CD14-positive monocyte (primary cell): ENCODE measurements around the gene OSCP1. TPM values are rescaled to one million over a fixed set of nuclear protein-coding genes. Genes with fewer than 3 reads are reported as not detected.

Source experiments
- DNase-seq, 3 donors: peaks; one replicate each; pipeline ENCODE4 v3.0.0-alpha.2; 2011 to 2022
- H2AFZ ChIP-seq: 2 replicates; pipeline ENCODE4 v1.6.0; 2012; ENCODE audit warnings: mild to moderate bottlenecking, low read depth, low read length, inconsistent platforms; ENCODE audit not compliant: insufficient read depth, poor library complexity, severe bottlenecking
- H3K27ac ChIP-seq, 2 donors: 1 replicate in 1 of 2; 2 replicates in 1 of 2; pipeline ENCODE4 v1.5.1; 2012 to 2013; ENCODE audit warnings: low read length in 2 of 2, control low read depth in 1 of 2, inconsistent platforms in 1 of 2, low read depth in 1 of 2, mild to moderate bottlenecking in 1 of 2
- H3K27me3 ChIP-seq, 2 donors: one replicate each; pipeline versions ENCODE4 v1.6.0 to v1.6.1; 2011 to 2013; ENCODE audit warnings: low read length in 2 of 2; ENCODE audit not compliant: control insufficient read depth in 2 of 2, insufficient read depth in 2 of 2
- H3K36me3 ChIP-seq, 2 donors: replicated peaks in 1 of 2; 1 replicate in 1 of 2; 2 replicates in 1 of 2; pipeline versions ENCODE4 v1.5.1 to v1.6.1; 2012 to 2013; ENCODE audit warnings: low read length in 2 of 2, control low read depth in 1 of 2, inconsistent platforms in 1 of 2, mild to moderate bottlenecking in 1 of 2; ENCODE audit not compliant: insufficient read depth in 2 of 2, control insufficient read depth in 1 of 2
- H3K4me1 ChIP-seq, 2 donors: 1 replicate in 1 of 2; 2 replicates in 1 of 2; pipeline versions ENCODE4 v1.5.1 to v1.6.1; 2012 to 2013; ENCODE audit warnings: low read length in 2 of 2, control low read depth in 1 of 2, inconsistent platforms in 1 of 2, mild to moderate bottlenecking in 1 of 2, moderate library complexity in 1 of 2; ENCODE audit not compliant: insufficient read depth in 2 of 2, control insufficient read depth in 1 of 2
- H3K4me2 ChIP-seq: replicated peaks from 2 replicates; pipeline ENCODE3; 2012; ENCODE audit warnings: low read length, moderate library complexity, mild to moderate bottlenecking; ENCODE audit not compliant: poor library complexity, severe bottlenecking; ENCODE audit errors: extremely low read depth
- H3K4me3 ChIP-seq, 3 experiments: fragments of 200-600 bp in 1 of 3; sonication (generic) in 1 of 3; replicated peaks in 1 of 3; 1 replicate in 2 of 3; 2 replicates in 1 of 3; pipeline ENCODE4 v1.5.1; 2011 to 2013; ENCODE audit warnings: low read length in 3 of 3, mild to moderate bottlenecking in 3 of 3, control low read depth in 2 of 3, low read depth in 2 of 3, inconsistent platforms in 1 of 3, moderate library complexity in 1 of 3
- H3K79me2 ChIP-seq: 2 replicates; pipeline ENCODE4 v1.6.0; 2012; ENCODE audit warnings: mild to moderate bottlenecking, control low read depth, inconsistent platforms, low read length, moderate library complexity; ENCODE audit not compliant: insufficient read depth
- H3K9ac ChIP-seq: 2 replicates; pipeline ENCODE4 v1.6.0; 2017; ENCODE audit warnings: low read length, mild to moderate bottlenecking; ENCODE audit not compliant: insufficient read depth, poor library complexity, severe bottlenecking
- H3K9me3 ChIP-seq, 2 donors: replicated peaks in 1 of 2; 1 replicate in 1 of 2; 2 replicates in 1 of 2; pipeline versions ENCODE4 v1.5.1 to v1.6.1; 2012 to 2013; ENCODE audit warnings: low read length in 2 of 2, control low read depth in 1 of 2; ENCODE audit not compliant: control insufficient read depth in 1 of 2, insufficient read depth in 1 of 2
- H4K20me1 ChIP-seq: 2 replicates; pipeline ENCODE4 v1.6.0; 2012; ENCODE audit warnings: mild to moderate bottlenecking, low read length, control low read depth, moderate library complexity; ENCODE audit not compliant: insufficient read depth
- H3K27ac Mint-ChIP-seq, 7 donors: one replicate each; pipeline ENCODE4 v1.8.0; 2020; ENCODE audit warnings: mild to moderate bottlenecking in 7 of 7, mixed read lengths in 7 of 7, moderate library complexity in 6 of 7, inconsistent platforms in 2 of 7
- H3K27me3 Mint-ChIP-seq, 3 donors: one replicate each; pipeline ENCODE4 v1.8.0; 2021 to 2022; ENCODE audit warnings: low read depth in 3 of 3, mild to moderate bottlenecking in 3 of 3, mixed read lengths in 3 of 3, moderate library complexity in 3 of 3, inconsistent platforms in 1 of 3
- H3K36me3 Mint-ChIP-seq, 2 donors: one replicate each; pipeline ENCODE4 v1.8.0; 2020; ENCODE audit warnings: mixed read lengths in 2 of 2, inconsistent platforms in 1 of 2, mild to moderate bottlenecking in 1 of 2
- H3K4me1 Mint-ChIP-seq: one replicate; pipeline ENCODE4 v1.8.0; 2020; ENCODE audit warnings: mild to moderate bottlenecking, mixed read lengths
- H3K4me3 Mint-ChIP-seq, 2 donors: one replicate each; pipeline ENCODE4 v1.8.0; 2020; ENCODE audit warnings: mild to moderate bottlenecking in 2 of 2, mixed read lengths in 2 of 2, moderate library complexity in 1 of 2
- H3K9me3 Mint-ChIP-seq, 7 donors: one replicate each; pipeline ENCODE4 v1.8.0; 2020 to 2022; ENCODE audit warnings: mixed read lengths in 7 of 7, mild to moderate bottlenecking in 6 of 7, moderate library complexity in 6 of 7, inconsistent platforms in 2 of 7
- CTCF ChIP-seq: fragments of 200-600 bp; IDR thresholded peaks from one replicate; pipeline ENCODE4 v1.8.0; 2022; ENCODE audit warnings: antibody characterized with exemption, mild to moderate bottlenecking
- WGBS: methylation state at CpG from one replicate; pipeline ENCODE4 v1.1.5; 2013; ENCODE audit warnings: missing lambda C conversion rate; ENCODE audit not compliant: insufficient coverage; 5-methylcytosine and 5-hydroxymethylcytosine counted together
- intact Hi-C, 2 donors: fragments of 100-400 bp; cut with micrococcal nuclease; formaldehyde crosslinking; loops; one replicate each; pipeline versions ENCODE4 v1.15.0 to v1.15.1; 2023
- polyA plus RNA-seq, 3 donors: library from polyadenylated mRNA; depleted of rRNA in 1 of 3; unstranded in 2 of 3; stranded (reverse) in 1 of 3; fragments of 300-500 nt in 2 of 3; fragments of >200 nt in 1 of 3; fragmentation: Illumina TruSeq in 2 of 3; gene quantifications; 1 replicate in 2 of 3; 2 replicates in 1 of 3; pipeline ENCODE4 v1.2.3, GENCODE V29; 2012 to 2021

The OSCP1 gene
- polyA plus RNA-seq, 3 donors, result 0.12 to 0.82 TPM; not detected in 1

GRCh38 chr1:36414384-36414783, 35.9 kb downstream of the OSCP1 start:
- WGBS, result 90% methylated on average over 4 of the region's 4 CpGs
- no peak overlapping the region for H2AFZ ChIP-seq
- Mint-ChIP-seq H3K9me3 (peaks cover 0 to 3% (median 0%) of the 10 kb centered on the region in 7 donors), H3K36me3 (peaks cover 18 to 19% of the 10 kb centered on the region in 2 donors), H3K27ac (no peak overlapping the region), H3K4me3 (no peak overlapping the region), H3K4me1 (peaks cover 7% of the 10 kb centered on the region), H3K27me3 (peaks cover 0 to 3% (median 1%) of the 10 kb centered on the region in 3 donors)
- H4K20me1 ChIP-seq, result no peaks in the 10 kb centered on the region
- no peaks in the 10 kb centered on the region for H3K27me3 ChIP-seq
- no peaks in the 10 kb centered on the region for H3K79me2 ChIP-seq
- TF ChIP-seq CTCF, result no peak
- H3K36me3 ChIP-seq, result no peaks in the 10 kb centered on the region
- H3K4me3 ChIP-seq, result no peak overlapping the region
- H3K4me1 ChIP-seq, result no peaks in the 10 kb centered on the region
- no peaks in the 10 kb centered on the region for H3K9me3 ChIP-seq
- intact Hi-C loops, result no loop called here
- no peak overlapping the region for H3K4me2 ChIP-seq
- no peak overlapping the region for H3K27ac ChIP-seq
- no peak for DNase-seq
- H3K9ac ChIP-seq, result no peak overlapping the region

- no peaks in the 10 kb centered on the region for H3K79me2 ChIP-seq
- intact Hi-C loops, result no loop called here
- peak overlapping the region in 5 of 7 donors; percentile 3 to 83 (median 63) for H3K27ac Mint-ChIP-seq
- no peak overlapping the region for H3K4me3 ChIP-seq
- H3K9me3 ChIP-seq, result no peaks in the 10 kb centered on the region
- peaks cover 0 to 3% (median 1%) of the 10 kb centered on the region in 3 donors for H3K27me3 Mint-ChIP-seq
- no peaks in the 10 kb centered on the region for H3K27me3 ChIP-seq
- peaks cover 0 to 3% (median 0%) of the 10 kb centered on the region in 7 donors for H3K9me3 Mint-ChIP-seq
- no peaks in the 10 kb centered on the region for H3K4me1 ChIP-seq
- H2AFZ ChIP-seq, result no peak overlapping the region
- H3K4me3 Mint-ChIP-seq, result no peak overlapping the region
- peaks cover 7% of the 10 kb centered on the region for H3K4me1 Mint-ChIP-seq
- H3K36me3 ChIP-seq, result peaks cover 6 to 9% of the 10 kb centered on the region in 2 donors
- no peak for TF ChIP-seq CTCF
- peaks cover 32 to 36% of the 10 kb centered on the region in 2 donors for H3K36me3 Mint-ChIP-seq
- no peak overlapping the region for H3K27ac ChIP-seq
- H3K9ac ChIP-seq, result no peak overlapping the region
- no peak overlapping the region for H3K4me2 ChIP-seq
- WGBS, result 53% methylated on average over 6 of the region's 11 CpGs
- DNase-seq, result peak in 2 of 3 donors; percentile 32 to 45
- no peaks in the 10 kb centered on the region for H4K20me1 ChIP-seq
These were observed 38.3 kb downstream of the OSCP1 start for GRCh38 chr1:36411674-36412648.
